DOHH2 (cell line): Measurements from ENCODE around the gene FAM219A.

Source experiments
- CTCF ChIP-seq: fragments of 200-600 bp; sonication (generic); IDR thresholded peaks from one replicate; pipeline ENCODE4 v1.5.1; 2014; ENCODE audit warnings: antibody characterized with exemption, mild to moderate bottlenecking, low read depth, low read length; ENCODE audit not compliant: poor library complexity, severe bottlenecking
- EZH2phosphoT487 ChIP-seq: fragments of 200-600 bp; sonication (generic); IDR thresholded peaks from 2 replicates; pipeline ENCODE4 v1.6.1; 2017; ENCODE audit warnings: borderline replicate concordance, mild to moderate bottlenecking, antibody characterized with exemption, low read length, moderate library complexity, mixed read lengths

DNA sequence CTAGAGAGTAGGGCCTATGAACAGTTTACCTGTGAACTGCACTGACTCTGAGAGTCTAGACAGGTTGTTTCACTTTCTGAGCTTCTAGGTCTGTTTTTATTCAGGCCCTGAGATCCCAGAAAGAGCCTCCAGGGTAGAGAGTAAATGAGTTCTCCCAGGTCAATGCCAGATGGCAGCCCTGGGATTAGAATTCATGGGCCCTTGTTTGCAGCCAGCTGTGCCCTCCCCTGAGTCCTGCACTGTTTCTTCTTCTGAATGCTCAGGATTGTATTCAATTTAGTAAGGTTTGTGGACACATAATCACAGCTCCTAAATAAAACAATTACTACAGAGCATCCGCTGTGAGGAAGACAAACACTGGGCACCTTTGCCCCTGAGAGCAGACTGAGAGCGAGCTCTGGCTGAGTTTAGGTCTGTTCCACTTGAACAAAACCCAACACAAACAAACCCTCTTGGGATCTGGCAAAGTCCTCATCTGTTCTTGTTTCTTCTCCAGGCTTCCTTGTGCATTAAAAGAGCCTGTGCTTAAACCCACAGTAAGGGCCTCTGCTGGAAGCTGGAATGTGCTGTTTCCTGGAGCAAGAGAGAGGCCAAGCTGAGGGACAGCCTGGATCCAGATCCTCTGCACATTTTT lies 29.9 kb downstream of the FAM219A start:
- no peak for TF ChIP-seq CTCF
- TF ChIP-seq EZH2phosphoT487, result no peak
